ENCODE results near the gene MAEA.

MAEA gene

GRCh38 chr4:1300466-1301455, 11.1 kb downstream of the MAEA start:
- DNase-seq (ENCODE audit: low read depth) = peak; percentile 47

GRCh38 chr4:1302159-1302558, 12.5 kb downstream of the MAEA start:
- no peak for DNase-seq (ENCODE audit: low read depth)

GRCh38 chr4:1305261-1305711, 15.6 kb downstream of the MAEA start:
- no peak for DNase-seq (ENCODE audit: low read depth)

GRCh38 chr4:1305781-1306455, 16.2 kb downstream of the MAEA start:
- DNase-seq (ENCODE audit: low read depth) = no peak

GRCh38 chr4:1307951-1308735, 18.5 kb downstream of the MAEA start:
- DNase-seq (ENCODE audit: low read depth) = no peak

GRCh38 chr4:1309261-1310010, 19.7 kb downstream of the MAEA start:
- DNase-seq (ENCODE audit: low read depth) = no peak

GRCh38 chr4:1310031-1310795, 20.5 kb downstream of the MAEA start:
- DNase-seq (ENCODE audit: low read depth) = no peak

- no peak for DNase-seq (ENCODE audit: low read depth)
Measured at GRCh38 chr4:1310796-1311631, 21.3 kb downstream of the MAEA start.

GRCh38 chr4:1312821-1313640, 23.3 kb downstream of the MAEA start:
- no peak for DNase-seq (ENCODE audit: low read depth)

- DNase-seq (ENCODE audit: low read depth) = no peak
Measured at GRCh38 chr4:1315306-1315705, 25.6 kb downstream of the MAEA start.

GRCh38 chr4:1315836-1316536, 26.3 kb downstream of the MAEA start:
- no peak for DNase-seq (ENCODE audit: low read depth)

GRCh38 chr4:1316537-1317168, 27.0 kb downstream of the MAEA start:
- no peak for DNase-seq (ENCODE audit: low read depth)

GRCh38 chr4:1317177-1318045, 27.7 kb downstream of the MAEA start:
- DNase-seq (ENCODE audit: low read depth) = no peak

GRCh38 chr4:1318046-1318375, 28.3 kb downstream of the MAEA start:
- no peak for DNase-seq (ENCODE audit: low read depth)

GRCh38 chr4:1318488-1319213, 29.0 kb downstream of the MAEA start:
- no peak for DNase-seq (ENCODE audit: low read depth)

- no peak for DNase-seq (ENCODE audit: low read depth)
Measured at GRCh38 chr4:1321486-1321885, 31.8 kb downstream of the MAEA start.
